Neuron (in vitro differentiated cells): ENCODE measurements around the gene TMEM271.

Experiments used
- H2AFZ ChIP-seq: one replicate; pipeline ENCODE4 v1.6.1; 2013; ENCODE audit warnings: low read depth, mild to moderate bottlenecking, inconsistent platforms, low read length, moderate library complexity
- H3K27me3 ChIP-seq: one replicate; pipeline ENCODE4 v1.6.1; 2013; ENCODE audit warnings: low read length; ENCODE audit not compliant: insufficient read depth
- H3K36me3 ChIP-seq: one replicate; pipeline ENCODE4 v1.6.1; 2013; ENCODE audit warnings: low read length; ENCODE audit not compliant: insufficient read depth
- H3K4me1 ChIP-seq: one replicate; pipeline ENCODE4 v1.6.1; 2013; ENCODE audit warnings: low read length; ENCODE audit not compliant: insufficient read depth
- H3K4me3 ChIP-seq: 2 replicates; pipeline ENCODE4 v1.5.1; 2013; ENCODE audit warnings: mild to moderate bottlenecking, low read length, moderate library complexity
- H3K9me3 ChIP-seq: one replicate; pipeline ENCODE4 v1.6.1; 2013; ENCODE audit warnings: low read length

TMEM271 gene

DNA sequence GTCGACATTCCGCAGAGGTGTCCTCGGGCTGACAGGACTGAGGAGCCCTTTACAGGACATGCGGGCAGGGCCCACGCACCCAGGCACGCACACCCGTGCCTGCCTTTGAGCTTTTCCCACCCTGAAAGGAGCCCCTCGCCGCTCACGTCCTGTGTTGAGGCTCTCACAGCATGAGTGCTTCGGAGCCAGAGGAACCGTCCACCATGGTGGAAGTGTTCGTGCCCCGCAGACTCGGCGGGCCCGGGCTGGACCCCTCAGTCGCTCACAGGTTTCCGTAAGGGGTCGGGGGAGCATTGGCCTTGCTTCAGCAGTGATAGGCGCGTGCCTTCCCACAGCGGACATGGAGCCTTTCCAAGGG, 40.2 kb downstream of the TMEM271 start:
- Histone ChIP-seq H3K9me3 (no peaks in the 10 kb centered on the region), H3K4me1 (no peaks in the 10 kb centered on the region), H3K36me3 (peaks cover 74% of the 10 kb centered on the region), H2AFZ (no peak overlapping the region), H3K4me3 (no peak overlapping the region), H3K27me3 (no peaks in the 10 kb centered on the region)

DNA sequence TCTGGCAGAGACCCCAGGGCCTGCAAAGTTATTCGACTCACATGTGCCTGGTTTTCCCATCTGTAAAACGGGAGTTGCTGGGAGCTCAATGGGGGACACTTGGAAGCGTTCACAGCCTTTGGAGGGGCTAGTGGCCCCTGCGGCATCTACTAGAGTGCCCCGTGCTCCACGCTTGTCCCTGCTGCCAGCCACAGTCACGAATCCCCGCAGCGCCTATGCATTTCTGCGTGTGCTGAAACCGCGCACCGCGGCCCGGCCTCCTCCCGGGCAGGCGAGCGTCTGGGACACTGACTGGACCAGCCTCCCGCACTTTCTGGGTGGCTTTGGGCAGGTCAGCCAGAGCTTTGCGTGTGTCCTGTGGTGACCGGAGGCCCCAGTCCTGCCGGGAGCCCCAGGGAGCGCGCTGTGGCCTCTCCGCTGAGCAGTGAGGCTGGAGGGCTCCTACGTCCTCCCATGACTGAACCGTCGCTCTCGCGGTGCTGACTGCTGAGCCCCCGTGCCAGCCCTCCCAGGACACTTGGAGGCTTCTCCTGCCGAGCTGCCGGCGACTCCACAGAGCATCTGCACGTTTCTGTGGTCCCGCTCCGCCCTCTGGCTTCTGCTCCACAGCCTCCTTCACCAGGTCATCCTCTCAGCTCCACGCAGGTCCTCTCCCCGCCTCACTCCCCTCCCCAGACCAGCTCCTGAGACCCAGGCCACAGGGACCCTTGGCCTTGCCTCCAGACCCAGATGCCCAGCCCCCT, 40.7 kb downstream of the TMEM271 start:
- Histone ChIP-seq H3K4me1 (no peaks in the 10 kb centered on the region), H3K9me3 (no peaks in the 10 kb centered on the region), H2AFZ (no peak overlapping the region), H3K36me3 (peaks cover 78% of the 10 kb centered on the region), H3K4me3 (no peak overlapping the region), H3K27me3 (no peaks in the 10 kb centered on the region)

DNA sequence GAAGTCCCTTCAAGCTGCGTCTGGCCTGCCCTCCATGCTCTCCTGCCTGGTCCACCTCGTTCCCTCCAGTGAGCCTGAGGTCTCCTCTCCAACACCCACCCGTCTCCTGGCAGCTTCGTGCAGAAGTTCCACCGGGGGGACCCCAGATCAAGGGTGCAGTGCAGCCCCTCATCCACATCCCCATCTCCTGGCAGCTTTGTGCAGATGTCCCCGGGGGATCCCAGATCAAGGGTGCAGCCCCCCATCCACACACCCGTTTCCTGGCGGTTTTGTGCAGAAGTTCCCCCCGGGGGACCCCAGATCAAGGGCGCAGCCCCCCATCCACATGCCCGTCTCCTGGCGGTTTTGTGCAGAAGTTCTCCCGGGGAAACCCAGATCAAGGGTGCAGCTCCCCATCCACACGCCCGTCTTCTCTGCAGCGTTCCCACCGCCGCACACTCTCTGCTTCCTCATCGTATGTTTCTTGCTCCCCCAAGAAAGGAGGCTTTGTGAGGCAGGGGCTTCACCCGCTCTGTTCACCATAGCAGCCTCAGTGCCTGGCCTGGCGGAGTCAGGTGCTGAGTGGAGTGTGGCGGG, 41.4 kb downstream of the TMEM271 start:
- H3K9me3 ChIP-seq: no peaks in the 10 kb centered on the region
- H2AFZ ChIP-seq: no peak overlapping the region
- H3K27me3 ChIP-seq: no peaks in the 10 kb centered on the region
- no peaks in the 10 kb centered on the region for H3K4me1 ChIP-seq
- H3K36me3 ChIP-seq: peaks cover 83% of the 10 kb centered on the region
- no peak overlapping the region for H3K4me3 ChIP-seq

DNA sequence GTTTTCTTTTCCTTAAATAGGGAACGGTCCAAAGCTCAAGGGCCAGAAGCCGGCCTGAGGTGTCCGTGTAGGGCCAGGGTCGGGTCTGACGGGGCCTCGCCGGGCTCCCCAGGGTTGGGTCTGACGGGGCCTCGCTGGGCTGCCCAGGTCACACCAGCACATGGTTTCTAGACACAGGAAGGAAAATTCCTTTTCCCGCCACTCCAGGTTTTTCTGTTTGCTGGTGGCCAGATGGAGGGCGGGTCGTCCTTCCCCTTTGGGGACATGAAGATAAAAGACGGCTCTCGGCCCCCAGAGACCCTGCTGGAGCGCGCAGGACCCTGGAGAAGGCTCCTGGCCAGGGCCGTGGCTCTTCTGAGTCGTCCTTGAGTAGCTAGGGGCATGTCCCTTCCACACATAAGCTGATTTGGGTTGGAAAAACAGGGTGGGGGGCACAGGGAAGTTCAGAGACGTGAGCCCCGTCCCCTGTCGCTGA, 42.0 kb downstream of the TMEM271 start:
- Histone ChIP-seq H3K9me3 (no peaks in the 10 kb centered on the region), H3K27me3 (no peaks in the 10 kb centered on the region), H2AFZ (no peak overlapping the region), H3K4me1 (no peaks in the 10 kb centered on the region), H3K36me3 (peaks cover 82% of the 10 kb centered on the region), H3K4me3 (no peak overlapping the region)

DNA sequence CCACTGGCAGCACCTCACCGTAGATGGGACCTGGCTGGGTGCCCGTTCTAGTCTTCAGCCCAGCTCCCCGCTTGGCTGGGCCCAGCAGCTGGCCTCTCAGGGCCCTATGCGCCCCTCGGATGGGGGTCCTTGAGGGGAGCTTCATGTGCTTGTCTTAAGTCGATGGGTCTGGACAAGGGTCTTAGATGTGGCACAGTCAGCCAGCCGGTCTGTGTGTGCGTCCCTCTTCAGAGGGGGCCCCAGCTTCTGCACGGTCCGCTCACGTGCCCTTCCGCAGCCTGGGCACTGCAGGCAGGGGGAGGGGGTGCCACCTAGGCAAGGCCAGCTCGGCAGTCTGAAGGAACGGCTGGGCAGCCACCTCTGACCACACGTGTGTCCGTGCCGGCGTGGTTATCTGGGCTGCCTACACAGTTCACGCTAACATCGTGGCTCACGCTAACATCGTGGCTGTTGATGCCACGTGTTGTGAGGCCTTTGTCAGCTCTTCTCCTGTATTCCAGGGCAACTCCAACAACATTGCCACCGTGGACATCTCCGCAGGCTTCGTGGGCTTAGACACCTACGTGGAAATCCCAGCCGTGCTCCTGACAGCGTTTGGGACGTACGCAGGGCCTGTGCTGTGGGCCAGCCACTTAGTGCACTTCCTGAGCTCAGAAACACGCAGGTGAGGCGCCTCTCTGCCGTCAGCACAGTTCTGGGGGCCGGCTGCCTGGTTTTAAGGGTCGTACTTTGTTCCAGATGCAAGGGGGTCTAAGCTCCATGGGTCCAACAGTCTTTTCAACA, 42.6 kb downstream of the TMEM271 start:
- H2AFZ ChIP-seq: no peak overlapping the region
- H3K36me3 ChIP-seq: peaks cover 83% of the 10 kb centered on the region
- H3K4me1 ChIP-seq: no peaks in the 10 kb centered on the region
- H3K27me3 ChIP-seq: no peaks in the 10 kb centered on the region
- H3K4me3 ChIP-seq: no peak overlapping the region
- no peaks in the 10 kb centered on the region for H3K9me3 ChIP-seq

- Histone ChIP-seq H3K4me1 (no peaks in the 10 kb centered on the region), H2AFZ (no peak overlapping the region), H3K27me3 (no peaks in the 10 kb centered on the region), H3K36me3 (peaks cover 83% of the 10 kb centered on the region), H3K9me3 (no peaks in the 10 kb centered on the region), H3K4me3 (no peak overlapping the region)
These were observed 43.3 kb downstream of the TMEM271 start for GRCh38 chr4:532588-533317.

GRCh38 chr4:531721-532565, 44.2 kb downstream of the TMEM271 start:
- H3K36me3 ChIP-seq: peaks cover 78% of the 10 kb centered on the region
- H3K4me1 ChIP-seq: no peaks in the 10 kb centered on the region
- H3K27me3 ChIP-seq: no peaks in the 10 kb centered on the region
- no peaks in the 10 kb centered on the region for H3K9me3 ChIP-seq
- H3K4me3 ChIP-seq: no peak overlapping the region
- H2AFZ ChIP-seq: no peak overlapping the region

DNA sequence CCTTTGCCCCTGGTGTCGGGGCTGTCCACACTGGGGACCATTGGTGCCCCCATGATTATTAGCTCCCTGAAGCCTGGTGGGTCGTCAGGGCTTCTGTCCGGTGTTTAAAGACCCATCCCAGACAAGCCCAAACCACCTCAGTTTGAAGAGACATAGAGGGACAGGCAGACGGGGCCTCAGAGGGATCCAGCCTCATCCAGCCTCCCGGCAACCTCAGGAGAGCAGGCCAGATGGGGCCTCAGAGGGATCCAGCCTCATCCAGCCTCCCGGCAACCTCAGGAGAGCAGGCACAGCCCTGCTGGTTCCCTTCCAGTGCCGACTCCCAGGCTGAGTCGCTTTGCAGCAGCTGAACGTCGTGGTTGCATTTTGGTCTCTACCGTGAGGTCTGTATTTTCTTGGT, 45.0 kb downstream of the TMEM271 start:
- no peak overlapping the region for H3K4me3 ChIP-seq
- no peaks in the 10 kb centered on the region for H3K4me1 ChIP-seq
- no peaks in the 10 kb centered on the region for H3K27me3 ChIP-seq
- no peaks in the 10 kb centered on the region for H3K9me3 ChIP-seq
- H3K36me3 ChIP-seq: peaks cover 73% of the 10 kb centered on the region
- no peak overlapping the region for H2AFZ ChIP-seq

DNA sequence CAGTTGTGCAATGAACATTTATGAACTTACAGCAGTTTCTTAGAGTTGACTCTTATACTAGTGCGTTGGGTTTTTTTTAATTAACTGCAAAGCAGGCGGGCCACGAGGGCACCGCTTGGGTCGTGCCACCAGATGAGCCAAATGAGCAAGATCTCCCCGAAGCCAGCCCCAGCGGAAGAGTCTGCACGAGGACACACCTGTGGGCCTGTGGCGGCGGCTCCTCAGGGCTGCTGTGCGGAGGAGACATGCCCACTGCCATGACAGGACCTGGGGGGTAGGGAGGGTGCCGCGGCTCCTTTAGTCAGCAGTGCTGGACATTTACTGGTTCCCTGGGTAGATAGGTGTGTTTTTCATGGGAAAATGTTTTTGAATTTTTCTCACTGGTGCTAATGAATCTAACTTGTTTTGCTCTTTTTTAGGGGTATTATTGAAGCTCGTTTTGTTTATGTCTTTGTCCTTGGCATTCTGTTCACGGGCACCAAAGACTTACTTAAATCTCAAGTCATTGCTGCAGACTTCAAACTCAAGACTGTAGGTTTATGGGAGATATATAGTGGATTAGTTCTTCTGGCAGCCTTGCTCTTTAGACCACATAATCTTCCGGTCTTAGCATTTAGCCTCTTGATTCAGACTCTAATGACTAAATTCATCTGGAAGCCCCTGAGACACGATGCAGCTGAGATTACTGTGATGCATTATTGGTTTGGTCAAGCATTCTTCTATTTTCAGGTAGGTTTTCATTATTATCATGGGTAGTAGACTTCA, 45.9 kb downstream of the TMEM271 start:
- Histone ChIP-seq H3K4me3 (no peak overlapping the region), H3K36me3 (peaks cover 70% of the 10 kb centered on the region)

GRCh38 chr4:529563-529962, 46.5 kb downstream of the TMEM271 start:
- peaks cover 2% of the 10 kb centered on the region for H3K9me3 ChIP-seq
- H3K27me3 ChIP-seq: no peaks in the 10 kb centered on the region
- peaks cover 69% of the 10 kb centered on the region for H3K36me3 ChIP-seq
- H2AFZ ChIP-seq: no peak overlapping the region
- no peak overlapping the region for H3K4me3 ChIP-seq
- no peaks in the 10 kb centered on the region for H3K4me1 ChIP-seq

More for the DNA sequence above, 45.9 kb downstream of the TMEM271 start:
- no peaks in the 10 kb centered on the region for H3K4me1 ChIP-seq
- no peak overlapping the region for H2AFZ ChIP-seq
- H3K27me3 ChIP-seq: no peaks in the 10 kb centered on the region
- peaks cover 2% of the 10 kb centered on the region for H3K9me3 ChIP-seq

DNA sequence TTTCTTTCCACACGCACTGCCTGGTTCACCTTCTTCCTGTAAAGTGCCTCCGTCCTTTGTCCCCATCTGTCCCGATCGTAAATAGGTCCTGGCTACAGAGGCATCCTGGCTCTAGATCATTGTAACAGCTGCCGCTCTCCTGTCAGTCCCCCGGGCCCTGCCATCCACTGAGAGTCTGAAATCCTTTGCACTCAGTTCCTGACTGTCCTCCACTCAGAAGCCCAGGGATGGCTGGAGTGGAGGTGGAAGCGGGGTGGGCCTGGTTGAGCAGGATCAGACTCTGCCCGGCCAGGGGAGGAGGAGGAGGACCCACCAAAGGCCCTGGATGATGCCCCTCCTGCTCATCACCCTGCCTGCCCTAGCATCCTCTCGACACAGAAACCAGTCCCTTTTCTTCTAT, 47.3 kb downstream of the TMEM271 start:
- Histone ChIP-seq H3K27me3 (no peaks in the 10 kb centered on the region), H3K4me3 (no peak overlapping the region), H3K9me3 (peaks cover 6% of the 10 kb centered on the region), H3K36me3 (peaks cover 72% of the 10 kb centered on the region), H2AFZ (no peak overlapping the region), H3K4me1 (no peaks in the 10 kb centered on the region)

- Histone ChIP-seq H2AFZ (no peak overlapping the region), H3K36me3 (peaks cover 72% of the 10 kb centered on the region), H3K4me3 (no peak overlapping the region), H3K27me3 (no peaks in the 10 kb centered on the region), H3K4me1 (no peaks in the 10 kb centered on the region), H3K9me3 (peaks cover 6% of the 10 kb centered on the region)
These were observed 47.8 kb downstream of the TMEM271 start for GRCh38 chr4:528296-528695.
